ENCODE results near the gene KLK11. TPM values are rescaled to one million over a fixed set of nuclear protein-coding genes. Genes with fewer than 3 reads are reported as not detected.

KLK11 gene
- total RNA-seq, 1 experiment from 2014 or later = not detected

- no peak overlapping the region for H3K27ac ChIP-seq (ENCODE audit: low read length)
- ATAC-seq = no peak
- in situ Hi-C loops (cut with HindIII; ENCODE audit: low pct_unique_long_range_greater_than_20kb, low sequenced_read_pairs) = no loop called here
- BruUV-seq (replicated peaks) = no TSS peak
- H3K4me3 ChIP-seq (ENCODE audit: low read depth in 2 of 2, low read length in 2 of 2) = no peak overlapping the region
- TF ChIP-seq SIN3A (IDR thresholded peaks at IDR 0.05; ENCODE audit: borderline replicate concordance, insufficient read depth, low read depth, low read length) (no peak), TCF7L2 (IDR thresholded peaks at IDR 0.05; ENCODE audit: low read depth, low read length) (no peak), REST (IDR thresholded peaks at IDR 0.05; ENCODE audit: insufficient read depth in 1 of 2, low read depth in 2 of 2, low read length in 1 of 2) (no peak)
- TF ChIP-seq, protein P1, sequence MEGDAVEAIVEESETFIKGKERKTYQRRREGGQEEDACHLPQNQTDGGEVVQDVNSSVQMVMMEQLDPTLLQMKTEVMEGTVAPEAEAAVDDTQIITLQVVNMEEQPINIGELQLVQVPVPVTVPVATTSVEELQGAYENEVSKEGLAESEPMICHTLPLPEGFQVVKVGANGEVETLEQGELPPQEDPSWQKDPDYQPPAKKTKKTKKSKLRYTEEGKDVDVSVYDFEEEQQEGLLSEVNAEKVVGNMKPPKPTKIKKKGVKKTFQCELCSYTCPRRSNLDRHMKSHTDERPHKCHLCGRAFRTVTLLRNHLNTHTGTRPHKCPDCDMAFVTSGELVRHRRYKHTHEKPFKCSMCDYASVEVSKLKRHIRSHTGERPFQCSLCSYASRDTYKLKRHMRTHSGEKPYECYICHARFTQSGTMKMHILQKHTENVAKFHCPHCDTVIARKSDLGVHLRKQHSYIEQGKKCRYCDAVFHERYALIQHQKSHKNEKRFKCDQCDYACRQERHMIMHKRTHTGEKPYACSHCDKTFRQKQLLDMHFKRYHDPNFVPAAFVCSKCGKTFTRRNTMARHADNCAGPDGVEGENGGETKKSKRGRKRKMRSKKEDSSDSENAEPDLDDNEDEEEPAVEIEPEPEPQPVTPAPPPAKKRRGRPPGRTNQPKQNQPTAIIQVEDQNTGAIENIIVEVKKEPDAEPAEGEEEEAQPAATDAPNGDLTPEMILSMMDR (IDR thresholded peaks at IDR 0.05) = no peak
- intact Hi-C loops (cut with micrococcal nuclease; ENCODE audit: unreplicated experiment) = no loop called here
- H3K9me3 ChIP-seq (ENCODE audit: control insufficient read depth, insufficient read depth, low read depth, low read length) = no peaks in the 10 kb centered on the region
- H3K4me1 ChIP-seq (ENCODE audit: control insufficient read depth, insufficient read depth, low read length) = no peaks in the 10 kb centered on the region
- no peaks in the 10 kb centered on the region for H3K36me3 ChIP-seq (ENCODE audit: control insufficient read depth, insufficient read depth, low read length)
- ChIA-PET POLR2A (no interaction called here), CTCF (no interaction called here)
- H3K27me3 ChIP-seq (ENCODE audit: control insufficient read depth, insufficient read depth, low read length) = no peaks in the 10 kb centered on the region; the same call in 1 of the 2 replicates
- no peak for DNase-seq (ENCODE audit: low read depth, low spot score)
These were observed 17.1 kb upstream of the KLK11 start for GRCh38 chr19:51043497-51043896.

DNA sequence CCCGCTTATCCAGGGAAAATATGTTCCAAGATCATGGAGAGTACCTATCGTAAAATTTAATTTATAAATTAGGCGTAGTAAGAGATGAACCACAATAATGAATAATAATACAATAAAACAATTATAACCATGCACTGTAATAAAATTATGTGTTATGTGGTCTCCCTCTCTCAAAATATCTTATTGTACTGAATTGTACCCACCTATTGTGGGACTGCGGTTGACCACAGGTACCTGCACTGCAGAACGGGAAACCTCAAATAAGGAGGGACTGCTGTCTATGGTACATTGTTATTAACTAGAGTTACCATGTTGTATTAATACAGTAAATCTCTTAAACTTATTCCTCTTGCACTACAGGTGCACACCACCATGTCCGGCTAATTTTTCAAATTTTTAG is 13.7 kb upstream of the KLK11 start:
- Histone ChIP-seq H3K27ac (ENCODE audit: low read length) (no peak overlapping the region), H3K9me3 (ENCODE audit: control insufficient read depth, insufficient read depth, low read depth, low read length) (no peaks in the 10 kb centered on the region), H3K36me3 (ENCODE audit: control insufficient read depth, insufficient read depth, low read length) (no peaks in the 10 kb centered on the region), H3K4me1 (ENCODE audit: control insufficient read depth, insufficient read depth, low read length) (no peaks in the 10 kb centered on the region), H3K27me3 (ENCODE audit: control insufficient read depth, insufficient read depth, low read length) (no peaks in the 10 kb centered on the region), H3K4me3 (ENCODE audit: low read depth in 2 of 2, low read length in 2 of 2) (no peak overlapping the region)
- ChIA-PET POLR2A (no interaction called here), CTCF (no interaction called here)
- ATAC-seq (no peak), DNase-seq (ENCODE audit: low read depth, low spot score) (no peak)
- in situ Hi-C loops (cut with HindIII; ENCODE audit: low pct_unique_long_range_greater_than_20kb, low sequenced_read_pairs) (no loop called here), intact Hi-C loops (cut with micrococcal nuclease; ENCODE audit: unreplicated experiment) (no loop called here)
- BruUV-seq (replicated peaks) = no TSS peak
- TF ChIP-seq TCF7L2 (IDR thresholded peaks at IDR 0.05; ENCODE audit: low read depth, low read length) = no peak
- TF ChIP-seq, protein P1 (IDR thresholded peaks at IDR 0.05) = no peak
- no peak for TF ChIP-seq SIN3A (IDR thresholded peaks at IDR 0.05; ENCODE audit: borderline replicate concordance, insufficient read depth, low read depth, low read length)
- TF ChIP-seq POLR2AphosphoS5 (IDR thresholded peaks at IDR 0.05; ENCODE audit: low read depth, low read length) = no peak
- no peak for TF ChIP-seq REST (IDR thresholded peaks at IDR 0.05; ENCODE audit: insufficient read depth in 1 of 2, low read depth in 2 of 2, low read length in 1 of 2)

Data from Panc1 (cell line).